Measurements from ENCODE around the gene GRK6.

DNA sequence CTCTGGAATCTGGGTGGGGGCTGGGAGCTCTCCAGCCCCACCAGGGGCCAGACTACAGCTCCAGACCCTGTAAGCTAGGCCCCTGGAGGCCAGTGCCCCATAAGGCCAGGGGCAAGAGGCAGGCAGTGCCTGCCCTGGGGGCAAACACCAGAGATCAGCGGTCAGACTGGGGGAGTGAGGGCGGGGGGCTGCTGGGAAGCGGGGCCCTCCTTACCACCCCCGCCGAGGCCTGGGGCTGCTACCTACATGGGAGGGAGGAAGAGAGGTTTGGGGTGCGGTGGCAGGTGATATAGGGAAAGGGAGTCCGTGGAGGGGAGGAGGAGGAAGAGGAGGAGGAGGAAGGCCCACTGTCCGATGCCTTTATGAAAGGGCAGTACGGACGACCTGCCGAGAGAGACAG is 32.9 kb downstream of the GRK6 start:
- TF ChIP-seq CTCF (IDR thresholded peaks at IDR 0.05) (no peak), POLR2AphosphoS5 (IDR thresholded peaks at IDR 0.05) (no peak)
